Measurements from ENCODE around the gene LRBA. TPM values are rescaled to one million over a fixed set of nuclear protein-coding genes. Genes with fewer than 3 reads are reported as not detected.
"Not testable (repeated sequence)": the region's sequence is repeated elsewhere in the genome, so short reads cannot be mapped to it uniquely, and the experiment has no call there.

The LRBA gene
- total RNA-seq, 1 experiment from 2014 or later, result 14.4 TPM

GRCh38 chr4:151004222-151004621 lies 10.9 kb downstream of the LRBA start:
- Histone ChIP-seq H3K36me3 (no peaks in the 10 kb centered on the region), H3K27ac (no peak overlapping the region), H3K27me3 (replicated peaks) (no peaks in the 10 kb centered on the region), H3K4me1 (replicated peaks) (no peaks in the 10 kb centered on the region), H3K4me3 (no peak overlapping the region), H3K9me3 (replicated peaks) (no peaks in the 10 kb centered on the region)
- DNase-seq (ENCODE audit: low read depth in 1 of 2, low spot score in 2 of 2), result no peak

- Histone ChIP-seq H3K27me3 (replicated peaks) (no peaks in the 10 kb centered on the region), H3K36me3 (no peaks in the 10 kb centered on the region), H3K4me3 (no peak overlapping the region), H3K9me3 (replicated peaks) (no peaks in the 10 kb centered on the region), H3K4me1 (replicated peaks) (no peaks in the 10 kb centered on the region), H3K27ac (no peak overlapping the region)
- no peak for DNase-seq (ENCODE audit: low read depth in 1 of 2, low spot score in 2 of 2)
Measured at GRCh38 chr4:151000747-151001429, 14.2 kb downstream of the LRBA start.

GRCh38 chr4:150999086-150999485 lies 16.0 kb downstream of the LRBA start:
- no peak overlapping the region for H3K4me3 ChIP-seq
- H3K36me3 ChIP-seq, result no peaks in the 10 kb centered on the region
- no peaks in the 10 kb centered on the region for H3K4me1 ChIP-seq (replicated peaks)
- no peak for DNase-seq (ENCODE audit: low read depth in 1 of 2, low spot score in 2 of 2)
- no peaks in the 10 kb centered on the region for H3K9me3 ChIP-seq (replicated peaks)
- no peaks in the 10 kb centered on the region for H3K27me3 ChIP-seq (replicated peaks)
- no peak overlapping the region for H3K27ac ChIP-seq

GRCh38 chr4:150997141-150997540 lies 17.9 kb downstream of the LRBA start:
- Histone ChIP-seq H3K4me1 (replicated peaks) (no peaks in the 10 kb centered on the region), H3K27ac (no peak overlapping the region), H3K27me3 (replicated peaks) (no peaks in the 10 kb centered on the region), H3K9me3 (replicated peaks) (no peaks in the 10 kb centered on the region), H3K4me3 (no peak overlapping the region), H3K36me3 (no peaks in the 10 kb centered on the region)
- no peak for DNase-seq (ENCODE audit: low read depth in 1 of 2, low spot score in 2 of 2)

- no peak overlapping the region for H3K4me3 ChIP-seq
- no peak overlapping the region for H3K27ac ChIP-seq
- no peaks in the 10 kb centered on the region for H3K4me1 ChIP-seq (replicated peaks)
- H3K9me3 ChIP-seq (replicated peaks), result no peaks in the 10 kb centered on the region
- H3K27me3 ChIP-seq (replicated peaks), result no peaks in the 10 kb centered on the region
- DNase-seq (ENCODE audit: low read depth in 1 of 2, low spot score in 2 of 2), result no peak
- H3K36me3 ChIP-seq, result no peaks in the 10 kb centered on the region
Measured at GRCh38 chr4:150994721-150995120, 20.4 kb downstream of the LRBA start.

- H3K4me1 ChIP-seq (replicated peaks); DNase-seq (ENCODE audit: low read depth in 1 of 2, low spot score in 2 of 2); H3K4me3 ChIP-seq; H3K36me3 ChIP-seq; H3K27ac ChIP-seq; H3K9me3 ChIP-seq (replicated peaks); H3K27me3 ChIP-seq (replicated peaks): not testable (repeated sequence)
Measured at GRCh38 chr4:150993577-150993976, 21.5 kb downstream of the LRBA start.

- Histone ChIP-seq H3K9me3 (replicated peaks) (no peaks in the 10 kb centered on the region), H3K4me1 (replicated peaks) (no peaks in the 10 kb centered on the region), H3K27me3 (replicated peaks) (no peaks in the 10 kb centered on the region), H3K4me3 (no peak overlapping the region), H3K36me3 (no peaks in the 10 kb centered on the region), H3K27ac (no peak overlapping the region)
- DNase-seq (ENCODE audit: low read depth in 1 of 2, low spot score in 2 of 2), result no peak
Measured at GRCh38 chr4:150990993-150991392, 24.1 kb downstream of the LRBA start.

GRCh38 chr4:150990250-150990649 lies 24.8 kb downstream of the LRBA start:
- Histone ChIP-seq H3K36me3 (no peaks in the 10 kb centered on the region), H3K27me3 (replicated peaks) (no peaks in the 10 kb centered on the region), H3K4me1 (replicated peaks) (no peaks in the 10 kb centered on the region), H3K9me3 (replicated peaks) (no peaks in the 10 kb centered on the region), H3K4me3 (no peak overlapping the region), H3K27ac (no peak overlapping the region)
- DNase-seq (ENCODE audit: low read depth in 1 of 2, low spot score in 2 of 2), result no peak

- Histone ChIP-seq H3K36me3 (no peaks in the 10 kb centered on the region), H3K27me3 (replicated peaks) (no peaks in the 10 kb centered on the region), H3K4me3 (no peak overlapping the region), H3K4me1 (replicated peaks) (no peaks in the 10 kb centered on the region), H3K27ac (no peak overlapping the region), H3K9me3 (replicated peaks) (no peaks in the 10 kb centered on the region)
- DNase-seq (ENCODE audit: low read depth in 1 of 2, low spot score in 2 of 2), result no peak
Measured at GRCh38 chr4:150988238-150988637, 26.8 kb downstream of the LRBA start.

- H3K36me3 ChIP-seq, result no peaks in the 10 kb centered on the region
- no peaks in the 10 kb centered on the region for H3K27me3 ChIP-seq (replicated peaks)
- H3K4me1 ChIP-seq (replicated peaks), result no peaks in the 10 kb centered on the region
- no peak overlapping the region for H3K4me3 ChIP-seq
- no peak for DNase-seq (ENCODE audit: low read depth in 1 of 2, low spot score in 2 of 2)
- H3K27ac ChIP-seq, result no peak overlapping the region
- H3K9me3 ChIP-seq (replicated peaks), result no peaks in the 10 kb centered on the region
Measured at GRCh38 chr4:150987204-150987603, 27.9 kb downstream of the LRBA start.

- H3K27me3 ChIP-seq (replicated peaks), result no peaks in the 10 kb centered on the region
- no peaks in the 10 kb centered on the region for H3K9me3 ChIP-seq (replicated peaks)
- H3K36me3 ChIP-seq, result no peaks in the 10 kb centered on the region
- no peak for DNase-seq (ENCODE audit: low read depth in 1 of 2, low spot score in 2 of 2)
- H3K4me1 ChIP-seq (replicated peaks), result no peaks in the 10 kb centered on the region
- no peak overlapping the region for H3K4me3 ChIP-seq
- no peak overlapping the region for H3K27ac ChIP-seq
Measured at GRCh38 chr4:150986085-150986484, 29.0 kb downstream of the LRBA start.

- Histone ChIP-seq H3K4me1 (replicated peaks) (no peaks in the 10 kb centered on the region), H3K36me3 (no peaks in the 10 kb centered on the region), H3K27ac (no peak overlapping the region), H3K9me3 (replicated peaks) (no peaks in the 10 kb centered on the region), H3K27me3 (replicated peaks) (no peaks in the 10 kb centered on the region), H3K4me3 (no peak overlapping the region)
- no peak for DNase-seq (ENCODE audit: low read depth in 1 of 2, low spot score in 2 of 2)
Measured at GRCh38 chr4:150983851-150984250, 31.2 kb downstream of the LRBA start.

- Histone ChIP-seq H3K4me1 (replicated peaks) (no peaks in the 10 kb centered on the region), H3K27me3 (replicated peaks) (no peaks in the 10 kb centered on the region), H3K4me3 (no peak overlapping the region), H3K27ac (no peak overlapping the region), H3K9me3 (replicated peaks) (no peaks in the 10 kb centered on the region), H3K36me3 (no peaks in the 10 kb centered on the region)
- DNase-seq (ENCODE audit: low read depth in 1 of 2, low spot score in 2 of 2), result no peak
Measured at GRCh38 chr4:150982557-150983233, 32.4 kb downstream of the LRBA start.

GRCh38 chr4:150978738-150979575 lies 36.1 kb downstream of the LRBA start:
- DNase-seq (ENCODE audit: low read depth in 1 of 2, low spot score in 2 of 2), result no peak
- no peaks in the 10 kb centered on the region for H3K9me3 ChIP-seq (replicated peaks)
- no peak overlapping the region for H3K27ac ChIP-seq
- H3K36me3 ChIP-seq, result no peaks in the 10 kb centered on the region
- H3K4me3 ChIP-seq, result no peak overlapping the region
- no peaks in the 10 kb centered on the region for H3K27me3 ChIP-seq (replicated peaks)
- H3K4me1 ChIP-seq (replicated peaks), result no peaks in the 10 kb centered on the region
